Endometrial microvascular endothelial cells (primary cell): Measurements from ENCODE around the gene ZNF367. TPM values are rescaled to one million over a fixed set of nuclear protein-coding genes. Genes with fewer than 3 reads are reported as not detected.

Experiments
- in situ Hi-C: cut with HindIII; loops from 2 replicates; pipeline ENCODE4 v1.10.0; 2017; ENCODE audit warnings: low sequenced_read_pairs, low pct_unique_long_range_greater_than_20kb; ENCODE audit errors: inconsistent ontology term
- total RNA-seq: library from RNA; depleted of rRNA; stranded (reverse); fragments of >200 nt; gene quantifications from one replicate; pipeline ENCODE4 v1.2.3, GENCODE V29; 2015; ENCODE audit errors: inconsistent ontology term

ZNF367 gene
- total RNA-seq = 11.1 TPM

GRCh38 chr9:96418083-96418919 is at the start of gene ZNF367:
ZNF367 (minus strand) TSS chr9:96418370; CDS start chr9:96418032, 338 bp downstream.
- in situ Hi-C loops = no loop called here

GRCh38 chr9:96467784-96468183 is 49.6 kb upstream of the ZNF367 start:
- in situ Hi-C loops = no loop called here

GRCh38 chr9:96464426-96464825 is 46.3 kb upstream of the ZNF367 start:
- in situ Hi-C loops = no loop called here

GRCh38 chr9:96462541-96462940 is 44.4 kb upstream of the ZNF367 start:
- in situ Hi-C loops = no loop called here

- in situ Hi-C loops = no loop called here
Observed at GRCh38 chr9:96461336-96461735, 43.2 kb upstream of the ZNF367 start.

GRCh38 chr9:96460882-96461281 is 42.7 kb upstream of the ZNF367 start:
- in situ Hi-C loops = no loop called here

- in situ Hi-C loops = no loop called here
Observed at GRCh38 chr9:96460470-96460869, 42.3 kb upstream of the ZNF367 start.

GRCh38 chr9:96459268-96460007 is 41.3 kb upstream of the ZNF367 start:
- in situ Hi-C loops = no loop called here

GRCh38 chr9:96458226-96458625 is 40.1 kb upstream of the ZNF367 start:
- in situ Hi-C loops = no loop called here

- in situ Hi-C loops = no loop called here
Observed at GRCh38 chr9:96457266-96457665, 39.1 kb upstream of the ZNF367 start.

GRCh38 chr9:96453625-96454024 is 35.5 kb upstream of the ZNF367 start:
- in situ Hi-C loops = no loop called here

- in situ Hi-C loops = no loop called here
Observed at GRCh38 chr9:96450613-96451528, 32.7 kb upstream of the ZNF367 start.

- in situ Hi-C loops = no loop called here
Observed at GRCh38 chr9:96449845-96450612, 31.9 kb upstream of the ZNF367 start, which contains the start of gene HABP4. HABP4 (plus strand) TSS chr9:96450169; CDS start chr9:96450280, 111 bp downstream.

GRCh38 chr9:96449523-96449844 is 31.3 kb upstream of the ZNF367 start:
- in situ Hi-C loops = no loop called here

- in situ Hi-C loops = no loop called here
Observed at GRCh38 chr9:96448546-96449170, 30.5 kb upstream of the ZNF367 start.

GRCh38 chr9:96447406-96447805 is 29.2 kb upstream of the ZNF367 start:
- in situ Hi-C loops = no loop called here

- in situ Hi-C loops = no loop called here
Observed at GRCh38 chr9:96442491-96442890, 24.3 kb upstream of the ZNF367 start.

- in situ Hi-C loops = no loop called here
Observed at GRCh38 chr9:96441798-96442445, 23.8 kb upstream of the ZNF367 start.
